HG03460 (cell line): ENCODE measurements around the gene CIDEA.
"Not testable (repeated sequence)": the region's sequence is repeated elsewhere in the genome, so short reads cannot be mapped to it uniquely, and the experiment has no call there.

Experiments used
- ATAC-seq: cut with Tn5 transposase; IDR thresholded peaks from one replicate; pipeline ENCODE4 v1.9.1; 2021; ENCODE audit not compliant: unreplicated experiment

The CIDEA gene, protein sequence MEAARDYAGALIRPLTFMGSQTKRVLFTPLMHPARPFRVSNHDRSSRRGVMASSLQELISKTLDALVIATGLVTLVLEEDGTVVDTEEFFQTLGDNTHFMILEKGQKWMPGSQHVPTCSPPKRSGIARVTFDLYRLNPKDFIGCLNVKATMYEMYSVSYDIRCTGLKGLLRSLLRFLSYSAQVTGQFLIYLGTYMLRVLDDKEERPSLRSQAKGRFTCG

DNA sequence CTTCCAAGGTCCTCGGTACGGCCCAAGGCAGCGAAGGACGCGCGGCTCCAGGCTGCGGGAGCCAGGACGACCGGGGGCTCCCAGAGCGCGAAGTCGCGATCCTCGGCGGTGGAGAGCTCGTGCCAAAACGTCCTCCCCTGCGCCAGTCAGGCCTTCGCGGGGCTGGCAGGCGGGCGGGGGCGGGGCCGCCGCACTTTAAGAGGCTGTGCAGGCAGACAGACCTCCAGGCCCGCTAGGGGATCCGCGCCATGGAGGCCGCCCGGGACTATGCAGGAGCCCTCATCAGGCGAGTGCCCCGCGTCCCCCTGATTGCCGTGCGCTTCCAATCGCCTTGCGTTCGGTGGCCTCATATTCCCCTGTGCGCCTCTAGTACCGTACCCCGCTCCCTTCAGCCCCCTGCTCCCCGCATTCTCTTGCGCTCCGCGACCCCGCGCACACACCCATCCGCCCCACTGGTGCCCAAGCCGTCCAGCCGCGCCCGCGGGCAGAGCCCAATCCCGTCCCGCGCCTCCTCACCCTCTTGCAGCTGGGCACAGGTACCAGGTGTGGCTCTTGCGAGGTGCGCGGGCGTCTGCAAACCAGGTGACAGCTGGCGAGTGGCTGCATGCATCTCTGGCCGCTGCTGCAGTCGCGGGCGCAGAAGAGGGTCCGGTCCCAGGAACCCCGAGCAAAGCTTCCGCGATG is at the start of gene CIDEA:
Gene CIDEA (plus strand): TSS at position 226 of the 684 bp plus-strand sequence. CDS start 23 bp downstream, at position 249.
- ATAC-seq = no peak

DNA sequence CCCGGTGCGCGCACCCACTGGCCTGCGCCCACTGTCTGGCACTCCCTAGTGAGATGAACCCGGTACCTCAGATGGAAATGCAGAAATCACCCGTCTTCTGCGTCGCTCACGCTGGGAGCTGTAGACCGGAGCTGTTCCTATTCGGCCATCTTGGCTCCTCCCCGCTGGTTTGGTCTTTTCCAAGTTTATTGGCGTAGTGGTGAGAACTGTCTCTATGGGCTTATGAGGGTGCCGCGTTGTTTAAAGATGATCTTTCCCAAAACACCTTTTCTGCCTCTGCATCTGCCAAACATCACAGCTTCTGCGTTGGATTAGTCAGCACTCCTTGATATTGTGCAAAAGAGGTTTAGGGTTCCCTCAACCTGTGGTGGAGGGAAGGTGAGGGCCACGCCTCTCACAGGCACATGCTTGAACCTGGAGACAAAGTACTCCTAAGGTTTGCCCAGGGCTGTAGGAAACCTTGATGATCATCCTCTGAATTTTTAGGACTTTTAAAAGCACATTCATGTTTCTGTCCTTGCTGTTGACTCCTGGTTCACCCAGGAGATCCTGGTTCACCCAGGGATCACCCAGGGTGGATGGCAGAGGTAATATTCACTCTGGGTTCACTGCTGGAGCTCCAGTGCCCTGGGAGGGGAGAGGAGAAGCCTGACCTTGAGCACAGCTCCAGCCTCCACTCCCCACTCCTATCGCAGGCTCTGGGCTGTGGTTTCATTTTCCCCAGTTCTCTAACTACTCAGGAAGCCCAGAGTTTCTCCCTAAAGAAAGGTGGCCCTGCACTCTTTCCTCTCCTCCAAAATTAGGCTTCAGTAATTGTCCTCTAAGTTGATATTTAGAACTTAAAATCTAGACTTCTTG is 45.6 kb upstream of the CIDEA start:
- ATAC-seq = not testable (repeated sequence)

DNA sequence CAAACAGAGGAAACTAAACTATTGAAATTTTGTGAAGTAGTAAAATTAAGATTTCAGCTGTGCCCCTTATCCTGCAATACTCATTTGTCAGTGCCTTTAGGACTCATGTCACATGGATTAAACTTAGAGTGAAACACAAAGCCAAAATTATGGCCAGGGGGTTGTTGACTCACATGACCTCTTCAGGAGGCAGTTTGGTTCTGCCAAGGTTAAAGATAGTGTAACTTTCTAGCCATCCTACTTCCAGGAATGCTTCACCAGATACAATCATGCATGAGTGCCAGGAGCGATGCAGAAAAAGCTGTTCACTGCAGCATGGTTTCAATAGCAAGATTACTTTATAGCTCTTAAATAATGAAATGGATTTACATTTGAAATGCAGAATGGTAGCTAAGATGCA is 41.9 kb upstream of the CIDEA start:
- not testable (repeated sequence) for ATAC-seq

DNA sequence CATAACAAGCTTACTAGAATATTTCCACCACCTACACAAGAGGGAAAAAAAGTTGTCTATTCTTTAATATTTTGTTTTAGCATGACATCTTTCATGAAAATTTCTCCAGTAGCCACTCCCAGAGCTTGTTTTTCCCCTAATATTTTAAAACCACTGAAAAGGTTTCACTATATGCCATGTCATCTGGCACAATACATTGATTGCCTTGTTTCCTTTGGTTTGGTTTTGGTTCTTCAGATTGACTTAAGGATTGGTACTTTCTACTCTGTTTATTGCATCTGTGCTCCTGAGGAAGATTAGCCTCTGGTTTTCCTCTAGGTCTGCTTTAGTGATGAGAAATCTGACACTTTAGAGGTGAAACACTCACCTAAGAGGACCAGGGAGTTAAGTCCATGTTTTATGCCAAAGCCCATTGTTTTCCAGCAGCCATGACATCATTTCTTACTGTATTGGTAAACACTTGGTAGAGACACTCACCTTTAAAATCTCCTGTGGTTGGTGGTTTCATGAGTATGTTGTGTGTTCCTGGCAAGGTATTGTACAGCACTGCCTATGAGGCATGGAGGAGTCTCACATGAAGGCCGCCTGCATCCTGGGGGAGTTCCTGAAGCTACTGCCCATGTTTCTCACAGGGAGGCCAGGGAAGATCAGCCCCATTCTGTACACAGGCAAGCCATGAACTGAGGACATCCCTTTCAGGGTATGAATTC is 39.7 kb upstream of the CIDEA start:
- not testable (repeated sequence) for ATAC-seq

DNA sequence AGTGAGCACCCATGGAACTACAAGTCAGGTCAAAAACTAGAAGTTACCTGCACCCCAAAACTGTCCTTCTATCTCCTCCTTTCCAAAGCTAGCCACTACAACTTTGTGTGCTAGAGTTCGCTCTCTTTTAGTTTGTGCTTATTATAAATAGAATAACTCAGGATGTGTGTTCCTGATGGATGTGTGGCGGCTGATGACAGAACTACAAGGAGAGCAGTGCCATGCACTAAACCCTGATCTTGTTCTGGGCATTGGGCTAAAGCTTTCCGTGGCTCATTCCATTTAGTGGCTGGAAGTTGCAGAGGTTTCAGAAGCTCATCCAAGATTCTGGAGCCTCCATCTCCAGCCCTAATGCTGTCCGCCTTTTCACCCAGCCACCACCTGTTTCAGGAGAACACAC is 37.7 kb upstream of the CIDEA start:
- ATAC-seq = not testable (repeated sequence)

DNA sequence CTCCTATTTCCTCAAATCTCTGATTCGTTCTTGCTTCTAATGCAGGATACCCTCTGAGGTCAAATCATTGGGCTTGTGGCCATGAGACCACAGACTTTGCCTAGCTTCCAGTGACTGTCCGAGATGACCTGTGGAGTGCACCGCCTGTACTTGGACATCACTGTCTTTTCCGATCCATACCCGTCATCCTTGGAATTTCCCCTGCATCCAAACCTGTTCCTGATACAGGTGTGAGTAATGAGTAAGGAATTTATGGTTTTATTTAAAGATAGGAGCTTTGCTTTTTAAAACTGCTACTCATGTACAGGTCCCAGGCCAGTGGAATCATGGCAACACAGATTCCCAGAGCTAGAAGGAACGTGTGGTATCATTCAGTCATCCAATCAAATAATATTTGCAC is 35.6 kb upstream of the CIDEA start:
- not testable (repeated sequence) for ATAC-seq

DNA sequence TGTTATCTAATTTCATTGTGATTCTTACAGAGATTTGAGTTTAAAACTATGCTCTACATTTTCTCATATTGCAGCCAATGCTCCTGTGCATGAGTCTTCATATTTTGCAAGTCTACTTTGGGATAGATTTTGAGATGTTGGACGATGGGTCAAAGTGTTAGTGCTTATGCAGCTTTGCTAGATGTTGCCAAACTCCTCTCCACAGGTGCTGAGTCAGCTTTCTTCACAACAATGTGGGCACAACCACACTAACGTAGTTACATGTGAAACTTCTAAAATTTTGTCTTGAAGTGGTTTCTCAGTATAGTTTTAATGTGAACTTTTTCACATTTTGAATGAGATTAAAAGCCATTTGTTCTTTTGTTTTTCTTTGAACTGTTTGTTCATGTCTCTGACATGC is 32.1 kb upstream of the CIDEA start:
- not testable (repeated sequence) for ATAC-seq

DNA sequence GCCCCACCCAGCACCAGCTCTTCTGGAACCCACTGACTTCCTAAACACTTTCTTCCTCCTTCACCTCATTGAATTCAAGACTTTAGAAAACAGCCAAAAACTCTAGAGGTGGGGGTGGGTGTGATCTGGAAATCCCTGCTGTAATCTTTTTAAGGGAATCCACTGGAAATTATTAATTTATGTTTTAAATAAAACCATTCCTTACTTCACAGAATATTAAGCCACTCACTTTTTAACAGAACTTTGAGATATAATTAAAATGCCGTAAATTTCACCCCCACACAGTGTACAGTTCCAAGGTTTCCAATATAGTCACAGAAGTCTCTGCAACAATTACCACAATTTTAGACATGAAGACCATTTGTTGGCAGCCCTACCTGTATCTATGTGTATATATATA is 30.8 kb upstream of the CIDEA start:
- ATAC-seq = not testable (repeated sequence)

DNA sequence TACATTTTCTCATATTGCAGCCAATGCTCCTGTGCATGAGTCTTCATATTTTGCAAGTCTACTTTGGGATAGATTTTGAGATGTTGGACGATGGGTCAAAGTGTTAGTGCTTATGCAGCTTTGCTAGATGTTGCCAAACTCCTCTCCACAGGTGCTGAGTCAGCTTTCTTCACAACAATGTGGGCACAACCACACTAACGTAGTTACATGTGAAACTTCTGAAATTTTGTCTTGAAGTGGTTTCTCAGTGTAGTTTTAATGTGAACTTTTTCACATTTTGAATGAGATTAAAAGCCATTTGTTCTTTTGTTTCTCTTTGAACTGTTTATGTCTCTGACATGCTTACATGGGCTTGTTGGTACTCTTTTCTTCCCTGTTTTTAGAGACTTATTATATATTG is 27.4 kb upstream of the CIDEA start:
- ATAC-seq = not testable (repeated sequence)

DNA sequence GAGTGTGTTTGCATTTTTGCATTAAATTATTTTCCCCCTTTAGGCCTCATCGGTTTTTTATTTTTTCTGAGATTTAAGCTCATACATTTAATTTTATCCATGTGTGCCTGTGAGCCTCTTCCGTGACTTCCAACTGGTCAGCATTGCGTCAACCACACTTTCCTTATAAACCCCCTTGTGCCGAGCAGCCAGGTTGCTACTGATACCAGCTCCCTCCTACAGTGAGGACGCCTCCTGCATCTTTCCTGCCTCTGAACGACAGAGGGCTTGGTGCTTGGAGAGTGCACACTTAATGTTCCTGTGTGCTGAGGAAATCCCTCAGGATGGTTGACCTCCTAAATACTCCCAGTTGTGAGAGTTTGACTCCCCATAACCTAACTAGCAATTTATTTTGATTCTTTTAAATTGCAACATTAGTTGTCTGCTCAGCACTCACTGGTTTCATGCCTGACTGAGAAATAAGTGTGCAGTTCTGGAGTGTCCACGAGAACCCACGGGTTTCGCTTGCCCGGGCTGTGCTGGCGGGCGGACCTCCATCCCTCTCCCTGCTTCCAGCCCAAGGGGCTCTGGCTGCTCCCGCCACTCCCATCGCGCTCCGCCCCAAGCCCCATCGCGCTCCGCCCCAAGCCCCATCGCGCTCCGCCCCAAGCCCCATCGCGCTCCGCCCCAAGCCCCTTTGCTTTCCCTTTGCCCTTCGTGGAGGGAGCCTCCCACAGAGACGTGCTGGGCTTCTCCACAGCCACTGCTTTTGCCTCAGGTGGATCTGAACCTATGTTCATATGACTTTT is 26.6 kb upstream of the CIDEA start:
- ATAC-seq = peak; percentile 53

DNA sequence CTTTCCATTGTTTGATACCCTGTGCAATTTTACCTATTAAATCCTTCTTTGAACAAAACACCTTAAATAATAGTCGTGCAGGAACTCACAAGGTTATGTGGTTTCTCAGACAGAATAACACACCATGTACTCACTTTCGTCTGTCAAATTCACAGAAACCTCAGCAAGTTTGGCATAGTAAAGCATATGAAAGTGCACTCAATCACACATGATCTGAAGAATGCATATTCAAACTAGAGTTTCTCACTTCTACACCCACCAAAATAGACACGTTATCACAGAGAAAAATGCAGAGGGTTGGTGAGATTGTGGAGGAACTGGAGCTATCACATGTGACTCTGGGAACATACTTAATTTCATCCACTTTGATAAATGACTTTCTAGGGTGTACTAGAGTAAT is 25.9 kb upstream of the CIDEA start:
- not testable (repeated sequence) for ATAC-seq

DNA sequence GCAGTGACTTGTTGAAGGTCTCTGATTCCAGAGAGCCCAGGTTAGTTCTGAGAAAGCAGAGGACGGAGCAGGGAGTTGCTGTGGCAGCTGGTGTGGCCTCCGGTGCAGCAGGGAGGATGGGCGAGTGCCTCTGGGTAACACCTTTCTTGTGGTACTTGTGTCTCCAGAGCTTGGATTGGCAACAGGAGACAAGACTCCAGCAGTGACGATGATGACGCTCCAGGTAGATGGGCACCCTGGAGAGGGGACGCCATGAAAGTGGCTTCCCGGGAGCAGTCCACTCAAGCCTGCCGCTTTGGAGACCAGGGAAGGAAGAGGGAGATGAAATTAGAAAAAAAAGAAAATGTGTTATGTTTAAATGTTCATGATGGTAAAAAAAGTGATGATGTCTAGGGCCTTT is 23.6 kb upstream of the CIDEA start:
- not testable (repeated sequence) for ATAC-seq

DNA sequence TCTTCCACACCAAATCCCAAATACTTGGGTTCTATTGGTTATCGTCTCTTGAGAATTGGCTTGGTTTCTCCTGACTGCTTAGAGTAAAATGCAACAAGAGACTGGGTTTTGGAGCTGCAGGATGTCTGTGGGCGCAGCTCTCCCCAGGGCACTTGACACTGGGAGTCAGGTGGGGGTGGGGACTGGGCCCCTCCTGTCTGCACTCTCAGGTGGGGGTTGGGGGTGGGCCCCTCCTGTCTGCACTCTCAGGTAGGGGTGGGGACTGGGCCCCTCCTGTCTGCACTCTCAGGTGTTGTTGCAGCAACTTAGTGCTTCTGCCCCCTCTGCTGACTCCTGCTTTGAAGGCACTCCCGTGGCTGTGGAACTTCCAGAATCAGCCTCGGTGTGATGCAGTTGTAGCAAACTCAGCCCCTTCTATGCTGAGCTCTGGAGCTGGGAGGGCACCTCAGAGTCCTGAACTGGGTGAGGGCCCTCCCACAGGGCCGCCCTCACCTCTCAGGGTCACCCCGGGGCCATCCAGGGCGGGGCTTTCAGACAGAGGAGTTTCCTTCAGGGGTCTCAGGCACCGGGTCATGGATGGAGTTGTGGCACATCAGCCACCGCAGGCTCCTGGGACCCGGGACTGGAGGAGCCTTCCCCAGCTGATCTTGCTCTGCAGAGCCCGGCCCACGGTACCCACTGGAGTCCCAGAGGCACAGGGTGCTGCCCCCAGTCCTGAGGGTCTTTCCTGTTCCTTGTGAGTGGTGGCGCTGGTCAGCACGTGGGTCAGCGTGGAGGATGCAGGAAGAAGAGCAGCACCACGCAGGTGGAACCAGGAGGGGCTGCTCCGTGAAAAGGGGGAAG is 22.9 kb upstream of the CIDEA start:
- ATAC-seq = no peak

DNA sequence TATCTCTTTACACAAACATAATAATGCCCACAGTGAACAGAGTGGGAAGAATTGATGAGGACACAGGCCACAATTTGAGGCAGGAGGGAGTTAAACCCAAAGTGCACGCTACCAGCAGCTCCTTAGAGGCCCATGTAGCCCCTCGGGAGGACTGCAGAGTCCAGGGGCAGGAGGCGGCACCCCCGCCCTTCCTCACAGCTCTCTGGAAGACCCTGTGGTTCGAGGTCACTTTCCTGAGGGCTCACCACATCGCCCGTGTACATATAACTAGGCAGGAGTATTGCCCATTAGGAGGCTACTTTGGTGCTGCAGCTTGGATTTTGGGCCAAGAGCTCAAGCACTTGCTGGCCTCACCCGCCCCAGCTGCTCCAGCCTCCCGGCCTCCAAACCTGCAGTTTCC is 22.2 kb upstream of the CIDEA start:
- ATAC-seq = no peak

DNA sequence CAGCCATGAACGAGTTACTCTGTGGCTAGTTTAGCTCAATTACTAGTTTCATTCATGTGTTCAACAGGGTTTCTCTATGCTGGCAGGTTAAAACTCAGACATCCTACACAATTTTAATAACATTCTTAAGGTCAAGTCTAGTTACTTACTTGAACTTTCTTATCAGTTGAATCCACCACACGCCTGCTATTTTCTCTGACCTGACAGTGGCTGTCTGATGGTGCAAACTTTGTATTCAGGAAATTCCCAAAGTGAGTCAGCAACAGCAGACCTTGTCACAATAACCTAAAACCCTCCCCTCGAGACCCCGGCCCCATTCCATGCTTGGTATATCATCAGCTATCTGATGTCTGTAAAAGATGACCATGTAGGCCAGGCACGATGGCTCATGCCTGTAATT is 20.8 kb upstream of the CIDEA start:
- no peak for ATAC-seq

DNA sequence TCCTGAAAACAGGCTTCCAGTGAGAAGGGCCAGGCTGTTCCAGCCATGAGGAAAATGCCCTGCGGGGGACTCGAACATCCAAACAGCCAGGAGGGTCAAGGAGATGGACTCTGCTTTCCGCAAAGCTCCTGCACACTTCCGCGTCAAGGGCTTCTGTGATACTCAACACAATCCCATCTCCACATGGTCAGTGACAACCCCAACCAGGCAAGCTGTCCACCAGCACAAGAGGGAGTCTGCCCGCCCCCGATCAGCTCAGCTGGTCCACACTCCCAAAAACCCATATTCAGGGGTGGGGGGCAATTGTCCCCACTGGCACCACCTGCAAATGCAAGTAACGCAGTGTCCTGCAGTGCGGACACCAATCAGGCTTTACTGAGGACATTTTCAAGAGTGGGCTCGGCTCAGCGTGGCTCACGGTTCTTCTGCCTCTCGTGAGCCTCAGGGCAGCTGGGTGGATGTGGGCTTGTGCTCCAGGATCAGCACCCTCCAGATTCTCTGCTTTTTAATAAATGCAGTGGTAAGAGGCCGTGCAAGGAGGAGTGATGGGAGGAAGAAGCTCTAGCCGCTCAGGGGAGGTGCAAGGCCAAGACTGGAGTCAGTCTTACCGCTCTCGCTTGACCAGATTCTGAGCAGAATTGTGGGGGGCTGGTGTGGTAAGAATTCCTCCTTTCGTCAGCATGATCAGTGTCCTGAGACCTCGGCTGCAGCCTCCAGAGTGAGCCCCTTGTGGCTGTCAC is 19.5 kb upstream of the CIDEA start:
- ATAC-seq = no peak

DNA sequence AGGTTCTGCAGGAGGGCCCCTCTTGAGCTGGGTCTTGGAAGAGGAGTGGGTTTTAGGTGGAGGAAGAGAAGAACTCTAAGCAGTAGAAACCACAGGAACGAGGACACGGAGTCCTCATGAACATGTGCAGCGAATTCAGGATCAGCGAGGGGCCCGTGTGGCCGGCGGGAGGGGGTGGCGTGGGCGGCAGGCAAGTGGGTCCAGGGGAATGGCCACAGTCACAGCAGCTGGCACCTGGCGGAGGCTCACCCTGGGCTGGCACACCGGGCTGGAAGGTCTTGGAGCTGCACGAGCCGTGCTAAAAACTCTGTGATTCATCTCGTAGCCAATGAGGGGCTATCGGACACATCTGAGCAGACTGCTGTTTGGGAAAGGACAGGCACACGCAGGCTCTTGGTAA is 18.0 kb upstream of the CIDEA start:
- no peak for ATAC-seq

DNA sequence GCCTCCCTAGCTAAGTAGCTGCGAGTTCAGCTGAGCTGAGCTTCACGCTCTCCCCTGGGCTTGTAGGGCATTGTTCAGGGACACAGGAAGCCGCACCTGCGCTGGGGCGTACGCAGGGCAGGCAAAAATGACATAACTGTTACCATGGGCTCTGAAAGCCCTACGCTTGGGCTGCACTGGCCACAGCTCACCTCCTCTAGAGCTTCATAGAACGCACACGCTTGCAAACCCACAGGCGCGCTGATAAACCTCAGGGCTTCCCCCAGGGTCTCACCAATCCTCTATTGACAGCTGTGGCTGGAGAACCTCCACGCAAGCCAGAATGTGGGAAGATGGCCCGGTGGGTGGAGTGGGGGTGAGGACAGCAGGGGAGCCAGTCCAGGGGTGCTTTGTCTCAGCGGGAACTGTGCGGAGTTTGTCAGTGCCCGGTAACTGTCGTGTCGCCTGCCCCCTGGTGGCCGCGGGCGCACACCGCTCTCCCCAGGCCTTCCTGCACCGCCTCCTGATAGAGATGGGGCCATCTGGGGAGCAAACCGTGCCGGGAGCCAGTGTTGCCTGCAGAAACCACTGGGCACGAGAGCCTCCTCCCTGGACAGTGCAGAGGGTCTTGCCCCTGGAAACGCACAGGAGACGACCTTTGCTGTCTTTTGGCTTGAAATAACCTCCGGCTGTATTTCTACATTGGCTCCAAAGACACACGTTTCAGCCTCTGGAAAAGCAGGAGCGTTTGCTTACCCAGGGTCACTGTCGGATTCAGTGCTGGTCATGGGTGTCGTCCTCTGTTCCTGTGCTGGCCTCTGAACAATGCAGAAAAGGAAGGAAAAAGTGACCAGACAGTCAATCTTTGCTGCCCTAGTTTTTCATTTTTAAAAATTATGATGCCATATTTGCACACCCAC is 17.0 kb upstream of the CIDEA start:
- ATAC-seq = no peak
